IMR-90 (cell line): ENCODE measurements around the gene CXCR2. TPM values are rescaled to one million over a fixed set of nuclear protein-coding genes. Genes with fewer than 3 reads are reported as not detected.

Source experiments
- ATAC-seq: fragments of 200-7000 bp; cut with Tn5 transposase; 2 replicates; pipeline ENCODE4 v1.9.1; 2020; ENCODE audit warnings: low read depth, mild to moderate bottlenecking, moderate library complexity
- BruUV-seq: library from RNA; stranded (reverse); fragments of 400-500 nt; replicated peaks from 2 replicates; lab custom pipeline; 2021; lab: Mats Ljungman, UMichigan
- CTCF ChIA-PET: fragments of 300-600 bp; formaldehyde crosslinking; extraction: SDS; loops from one replicate; lab custom pipeline; 2021; ENCODE audit warnings: antibody characterized with exemption; lab: Yijun Ruan, JAX
- POLR2A ChIA-PET: fragments of 300-600 bp; sonication (Branson Sonifier 250); formaldehyde crosslinking; loops from one replicate; lab custom pipeline; 2022; ENCODE audit warnings: antibody characterized with exemption; ENCODE audit not compliant: unreplicated experiment; lab: Charles Lee
- DNase-seq: peaks from one replicate; pipeline ENCODE4 v3.0.0; 2013
- H2AFZ ChIP-seq: replicated peaks from 2 replicates; pipeline ENCODE3; 2013; ENCODE audit warnings: low read length, mild to moderate bottlenecking; ENCODE audit not compliant: poor library complexity
- H2AK5ac ChIP-seq: 2 replicates; pipeline ENCODE4 v1.6.1; 2013; ENCODE audit warnings: low read depth, low read length, inconsistent platforms
- H2AK9ac ChIP-seq: replicated peaks from 2 replicates; pipeline ENCODE3; 2013; ENCODE audit warnings: mild to moderate bottlenecking, low read depth, low read length, moderate library complexity; ENCODE audit not compliant: poor library complexity
- H2BK120ac ChIP-seq: 2 replicates; pipeline ENCODE4 v1.6.1; 2013; ENCODE audit warnings: low read depth, low read length, inconsistent platforms
- H2BK15ac ChIP-seq: 3 replicates; pipeline ENCODE4 v1.6.1; 2013; ENCODE audit warnings: low read depth, low read length, inconsistent platforms
- H2BK20ac ChIP-seq: 2 replicates; pipeline ENCODE4 v1.6.1; 2013; ENCODE audit warnings: low read depth, mild to moderate bottlenecking, inconsistent platforms, low read length, moderate library complexity
- H2BK5ac ChIP-seq: 2 replicates; pipeline ENCODE4 v1.6.1; 2013; ENCODE audit warnings: mild to moderate bottlenecking, low read depth, low read length, inconsistent platforms; ENCODE audit not compliant: poor library complexity, severe bottlenecking
- H3K14ac ChIP-seq: replicated peaks from 2 replicates; pipeline ENCODE4 v1.6.1; 2013; ENCODE audit warnings: low read depth, low read length, inconsistent platforms
- H3K18ac ChIP-seq: 2 replicates; pipeline ENCODE4 v1.6.1; 2013; ENCODE audit warnings: low read depth, low read length, control low read depth
- H3K23ac ChIP-seq: 2 replicates; pipeline ENCODE4 v1.6.1; 2013; ENCODE audit warnings: low read depth, low read length, inconsistent platforms
- H3K27ac ChIP-seq: 2 replicates; pipeline ENCODE4 v1.5.1; 2013; ENCODE audit warnings: mild to moderate bottlenecking, control low read depth, low read length; ENCODE audit not compliant: insufficient read depth
- H3K27me3 ChIP-seq: 2 replicates; pipeline ENCODE4 v1.6.1; 2013; ENCODE audit warnings: low read length; ENCODE audit not compliant: control insufficient read depth, insufficient read depth
- H3K36me3 ChIP-seq: 2 replicates; pipeline ENCODE4 v1.6.1; 2013; ENCODE audit warnings: low read length, mixed read lengths; ENCODE audit not compliant: control insufficient read depth, insufficient read depth
- H3K4ac ChIP-seq: 2 replicates; pipeline ENCODE4 v1.6.1; 2013; ENCODE audit warnings: low read depth, low read length, inconsistent platforms
- H3K4me1 ChIP-seq: 2 replicates; pipeline ENCODE4 v1.6.1; 2013; ENCODE audit warnings: low read length, mixed read lengths; ENCODE audit not compliant: control insufficient read depth, insufficient read depth
- H3K4me2 ChIP-seq: 2 replicates; pipeline ENCODE4 v1.6.1; 2013; ENCODE audit warnings: low read depth, mild to moderate bottlenecking, control low read depth, low read length, moderate library complexity
- H3K4me3 ChIP-seq: 2 replicates; pipeline ENCODE4 v1.5.1; 2013; ENCODE audit warnings: low read depth, mild to moderate bottlenecking, control low read depth, low read length, moderate library complexity; ENCODE audit not compliant: insufficient read depth
- H3K56ac ChIP-seq: 2 replicates; pipeline ENCODE4 v1.6.1; 2013; ENCODE audit warnings: low read length, inconsistent platforms; ENCODE audit not compliant: insufficient read depth; ENCODE audit errors: extremely low read depth
- H3K79me1 ChIP-seq, 2 experiments: 2 replicates each; pipeline ENCODE4 v1.6.1; 2013; ENCODE audit warnings: low read length in 2 of 2, inconsistent platforms in 1 of 2, low read depth in 1 of 2
- H3K9ac ChIP-seq: 2 replicates; pipeline ENCODE4 v1.6.1; 2013; ENCODE audit warnings: low read depth, low read length, control low read depth
- H3K9me1 ChIP-seq: 2 replicates; pipeline ENCODE4 v1.6.1; 2013; ENCODE audit warnings: low read length, inconsistent platforms; ENCODE audit not compliant: insufficient read depth
- H3K9me3 ChIP-seq: 2 replicates; pipeline ENCODE4 v1.6.1; 2013; ENCODE audit warnings: low read length; ENCODE audit not compliant: control insufficient read depth, insufficient read depth
- H4K20me1 ChIP-seq: 2 replicates; pipeline ENCODE4 v1.6.1; 2013; ENCODE audit warnings: low read length, inconsistent platforms; ENCODE audit not compliant: insufficient read depth
- H4K5ac ChIP-seq: 2 replicates; pipeline ENCODE4 v1.6.1; 2013; ENCODE audit warnings: mild to moderate bottlenecking, low read depth, low read length, control low read depth
- H4K8ac ChIP-seq, 2 experiments: 2 replicates each; pipeline ENCODE4 v1.6.1; 2013; ENCODE audit warnings: low read depth in 2 of 2, low read length in 2 of 2, control low read depth in 1 of 2, inconsistent platforms in 1 of 2
- H4K91ac ChIP-seq: 2 replicates; pipeline ENCODE4 v1.6.1; 2013; ENCODE audit warnings: low read depth, low read length, inconsistent platforms; ENCODE audit not compliant: insufficient read depth
- BHLHE40 ChIP-seq: fragments of 150-350 bp; IDR thresholded peaks from 2 replicates; pipeline ENCODE4 v1.6.1; 2016; ENCODE audit warnings: mild to moderate bottlenecking, low read depth, low read length
- CEBPB ChIP-seq: IDR thresholded peaks from 2 replicates; pipeline ENCODE4 v1.6.1; 2012; ENCODE audit warnings: low read depth, low read length, improper control_type of control experiment
- CHD1 ChIP-seq: IDR thresholded peaks from 2 replicates; pipeline ENCODE4 v1.6.1; 2012; ENCODE audit warnings: low read depth, low read length, improper control_type of control experiment
- CTCF ChIP-seq: conservative IDR thresholded peaks from 2 replicates; pipeline ENCODE4 v1.5.1; 2012; ENCODE audit warnings: mild to moderate bottlenecking, low read depth, low read length, improper control_type of control experiment
- ELK1 ChIP-seq: fragments of 150-350 bp; IDR thresholded peaks from 2 replicates; pipeline ENCODE4 v1.6.1; 2016; ENCODE audit warnings: low read depth, mild to moderate bottlenecking, low read length, moderate library complexity, borderline replicate concordance
- FOS ChIP-seq: fragments of 150-350 bp; IDR thresholded peaks from 2 replicates; pipeline ENCODE4 v1.6.1; 2016; ENCODE audit warnings: low read depth, low read length
- MXI1 ChIP-seq: IDR thresholded peaks from 2 replicates; pipeline ENCODE4 v1.6.1; 2012; ENCODE audit warnings: low read depth, mild to moderate bottlenecking, low read length, moderate library complexity, borderline replicate concordance
- NFE2L2 ChIP-seq: fragments of 150-350 bp; IDR thresholded peaks from 2 replicates; pipeline ENCODE4 v1.6.1; 2016; ENCODE audit warnings: low read depth, mild to moderate bottlenecking, low read length
- POLR2A ChIP-seq: IDR thresholded peaks from 2 replicates; pipeline ENCODE4 v1.6.1; 2012; ENCODE audit warnings: mild to moderate bottlenecking, low read depth, low read length
- RAD21 ChIP-seq: IDR thresholded peaks from 2 replicates; pipeline ENCODE4 v1.6.1; 2012; ENCODE audit warnings: low read length, improper control_type of control experiment
- RCOR1 ChIP-seq: IDR thresholded peaks from 2 replicates; pipeline ENCODE4 v1.6.1; 2012; ENCODE audit warnings: mild to moderate bottlenecking, low read length, improper control_type of control experiment; ENCODE audit not compliant: insufficient replicate concordance
- RFX5 ChIP-seq: IDR thresholded peaks from 2 replicates; pipeline ENCODE4 v1.8.0; 2012; ENCODE audit warnings: low read depth, mild to moderate bottlenecking, low read length, moderate library complexity
- SMC3 ChIP-seq: fragments of 150-350 bp; IDR thresholded peaks from 2 replicates; pipeline ENCODE4 v1.6.1; 2016; ENCODE audit warnings: low read depth, mild to moderate bottlenecking, antibody characterized with exemption, low read length, moderate library complexity
- WGBS, 2 experiments: methylation state at CpG; one replicate each; pipeline versions ENCODE4 v1.1.5 to v1.1.7; 2013; ENCODE audit warnings: missing lambda C conversion rate in 2 of 2; ENCODE audit not compliant: insufficient read length in 1 of 2; ENCODE audit errors: extremely low coverage in 2 of 2; 5-methylcytosine and 5-hydroxymethylcytosine counted together
- dilution Hi-C: fragments of 300-500 bp; cut with HindIII; formaldehyde crosslinking; loops from one replicate; pipeline ENCODE4 v1.14.3; 2018; ENCODE audit warnings: low sequenced_read_pairs; ENCODE audit not compliant: unreplicated experiment
- in situ Hi-C: fragments of 300-500 bp; cut with MboI; formaldehyde crosslinking; loops from 3 replicates; pipeline ENCODE4 v1.14.3; 2019; ENCODE audit warnings: low sequenced_read_pairs, inconsistent platforms, mixed read lengths
- intact Hi-C: fragments of 100-400 bp; cut with micrococcal nuclease; formaldehyde crosslinking; loops from 2 replicates; pipeline ENCODE4 v1.10.0; 2022
- polyA plus RNA-seq, 3 experiments: library from polyadenylated mRNA; depleted of rRNA; stranded (reverse); fragments of >200 nt; gene quantifications; 2 replicates each; pipeline ENCODE4 v1.2.3, GENCODE V29; 2012; ENCODE audit warnings: low replicate concordance in 1 of 3
- total RNA-seq: library from RNA; depleted of rRNA; stranded (reverse); fragments of >200 nt; gene quantifications from 2 replicates; pipeline ENCODE4 v1.2.3, GENCODE V29; 2012
- TF ChIP-seq, protein P1 (sequence below): fragments of 150-350 bp; IDR thresholded peaks from 2 replicates; pipeline ENCODE4 v1.6.1; 2017; ENCODE audit warnings: mild to moderate bottlenecking, antibody characterized with exemption, low read length, low read depth

CXCR2 gene
- total and polyA plus RNA-seq, 2 of the 4 experiments (the other 2 are of a cell fraction), result not detected

DNA sequence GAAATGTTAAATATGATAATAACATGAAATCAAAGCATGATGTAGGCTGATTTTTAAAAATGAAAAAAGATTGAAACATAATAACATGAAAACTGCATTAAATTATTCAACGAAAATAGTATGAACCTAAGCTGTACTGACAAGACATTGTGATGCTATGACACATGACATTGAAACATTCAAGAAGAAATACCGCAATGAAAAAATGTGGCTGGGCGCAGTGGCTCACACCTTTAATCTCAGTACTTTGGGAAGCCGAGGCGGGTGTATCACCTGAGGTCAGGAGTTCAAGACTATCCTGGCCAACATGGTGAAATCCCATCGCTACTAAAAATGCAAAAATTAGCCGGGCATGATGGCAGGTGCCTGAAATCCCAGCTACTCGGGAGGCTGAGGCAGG is 26.3 kb downstream of the CXCR2 start:
- H3K18ac ChIP-seq, result no peak overlapping the region
- no peak overlapping the region for H2AK9ac ChIP-seq
- no peak overlapping the region for H4K5ac ChIP-seq
- ATAC-seq (no peak), DNase-seq (no peak)
- no peaks in the 10 kb centered on the region for H3K9me3 ChIP-seq
- ChIA-PET POLR2A (no interaction called here), CTCF (interaction anchor here (0.5 kb wide), 1 partner anchor 97 kb away, joined by 4 read pairs; no protein-coding TSS in a partner anchor)
- no peak overlapping the region for H3K4me2 ChIP-seq
- no TSS peak for BruUV-seq
- no peak overlapping the region for H2BK120ac ChIP-seq
- TF ChIP-seq MXI1 (no peak), ELK1 (no peak), RAD21 (no peak), NFE2L2 (no peak), SMC3 (no peak), CTCF (no peak), FOS (no peak), RFX5 (no peak), POLR2A (no peak), RCOR1 (no peak), CEBPB (no peak), CHD1 (no peak), BHLHE40 (no peak)
- TF ChIP-seq, protein P1, sequence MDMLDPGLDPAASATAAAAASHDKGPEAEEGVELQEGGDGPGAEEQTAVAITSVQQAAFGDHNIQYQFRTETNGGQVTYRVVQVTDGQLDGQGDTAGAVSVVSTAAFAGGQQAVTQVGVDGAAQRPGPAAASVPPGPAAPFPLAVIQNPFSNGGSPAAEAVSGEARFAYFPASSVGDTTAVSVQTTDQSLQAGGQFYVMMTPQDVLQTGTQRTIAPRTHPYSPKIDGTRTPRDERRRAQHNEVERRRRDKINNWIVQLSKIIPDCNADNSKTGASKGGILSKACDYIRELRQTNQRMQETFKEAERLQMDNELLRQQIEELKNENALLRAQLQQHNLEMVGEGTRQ, result no peak
- H3K23ac ChIP-seq, result no peak overlapping the region
- H3K4me1 ChIP-seq, result no peaks in the 10 kb centered on the region
- no peak overlapping the region for H3K27ac ChIP-seq
- H4K8ac ChIP-seq, result no peak overlapping the region
- intact Hi-C loops, result no loop called here
- no peak overlapping the region for H2AFZ ChIP-seq
- no peak overlapping the region for H2AK5ac ChIP-seq
- H3K14ac ChIP-seq, result no peak overlapping the region
- in situ Hi-C loops, result no loop called here
- dilution Hi-C loops, result no loop called here
- H3K4ac ChIP-seq, result no peak overlapping the region
- H4K20me1 ChIP-seq, result no peaks in the 10 kb centered on the region
- no peak overlapping the region for H3K56ac ChIP-seq
- no peak overlapping the region for H2BK5ac ChIP-seq
- no peak overlapping the region for H3K9ac ChIP-seq
- H3K4me3 ChIP-seq, result no peak overlapping the region
- H3K9me1 ChIP-seq, result no peaks in the 10 kb centered on the region
- H3K79me1 ChIP-seq, result no peaks in the 10 kb centered on the region
- no peak overlapping the region for H4K91ac ChIP-seq
- no peak overlapping the region for H2BK20ac ChIP-seq
- 87% methylated on average over 5 of the region's 8 CpGs; no CpG with 5 or more reads in 1 of the 2 experiments for WGBS, 2 experiments
- no peaks in the 10 kb centered on the region for H3K36me3 ChIP-seq
- H2BK15ac ChIP-seq, result no peak overlapping the region
- peaks cover 57% of the 10 kb centered on the region for H3K27me3 ChIP-seq
